Natural killer cell (primary cell): ENCODE measurements around the gene SDHAF2. TPM values are rescaled to one million over a fixed set of nuclear protein-coding genes. Genes with fewer than 3 reads are reported as not detected.

Experiments
- ATAC-seq, 3 donors: fragments of 150-1000 bp in 2 of 3; fragments of 200-7000 bp in 1 of 3; cut with Tn5 transposase; 1 replicate in 1 of 3; 2 replicates in 2 of 3; pipeline ENCODE4 v1.10.0; 2021; ENCODE audit warnings: mild to moderate bottlenecking in 2 of 3, moderate library complexity in 2 of 3
- DNase-seq, 2 donors: peaks; one replicate each; pipeline versions ENCODE4 v3.0.0 to v3.0.0-alpha.2; 2013 to 2021; ENCODE audit warnings: mixed read lengths in 1 of 2
- H3K27ac ChIP-seq: one replicate; pipeline ENCODE4 v1.5.1; 2013; ENCODE audit warnings: mild to moderate bottlenecking, low read length
- H3K27me3 ChIP-seq: one replicate; pipeline ENCODE4 v1.6.1; 2013; ENCODE audit warnings: low read length; ENCODE audit not compliant: control insufficient read depth, insufficient read depth
- H3K36me3 ChIP-seq: one replicate; pipeline ENCODE4 v1.6.1; 2013; ENCODE audit warnings: low read length; ENCODE audit not compliant: control insufficient read depth, insufficient read depth
- H3K4me1 ChIP-seq: one replicate; pipeline ENCODE4 v1.6.1; 2013; ENCODE audit warnings: low read length; ENCODE audit not compliant: control insufficient read depth, insufficient read depth
- H3K4me3 ChIP-seq: one replicate; pipeline ENCODE4 v1.5.1; 2013; ENCODE audit warnings: low read length
- H3K9me3 ChIP-seq: one replicate; pipeline ENCODE4 v1.6.1; 2013; ENCODE audit warnings: low read length; ENCODE audit not compliant: control insufficient read depth, insufficient read depth
- H3K27ac Mint-ChIP-seq, 2 donors: one replicate each; pipeline ENCODE4 v1.8.0; 2022; ENCODE audit warnings: mild to moderate bottlenecking in 2 of 2, mixed read lengths in 2 of 2, moderate library complexity in 1 of 2
- H3K27me3 Mint-ChIP-seq, 2 donors: one replicate each; pipeline ENCODE4 v1.8.0; 2022; ENCODE audit warnings: low read depth in 2 of 2, mixed read lengths in 2 of 2
- H3K36me3 Mint-ChIP-seq: one replicate; pipeline ENCODE4 v1.8.0; 2022; ENCODE audit warnings: mixed read lengths
- H3K4me1 Mint-ChIP-seq, 2 donors: one replicate each; pipeline ENCODE4 v1.8.0; 2022; ENCODE audit warnings: mixed read lengths in 2 of 2
- H3K4me3 Mint-ChIP-seq: one replicate; pipeline ENCODE4 v1.8.0; 2022; ENCODE audit warnings: mild to moderate bottlenecking, moderate library complexity, mixed read lengths
- H3K9me3 Mint-ChIP-seq, 2 donors: one replicate each; pipeline ENCODE4 v1.8.0; 2022; ENCODE audit warnings: mixed read lengths in 2 of 2
- WGBS: methylation state at CpG from one replicate; pipeline ENCODE4 v1.1.7; 2013; ENCODE audit warnings: missing lambda C conversion rate; ENCODE audit not compliant: insufficient coverage; 5-methylcytosine and 5-hydroxymethylcytosine counted together
- intact Hi-C: fragments of 100-400 bp; cut with micrococcal nuclease; formaldehyde crosslinking; loops from one replicate; pipeline ENCODE4 v1.14.2; 2022
- total RNA-seq, 4 donors: library from RNA; stranded (reverse); fragments of 120-200 nt in 1 of 4; gene quantifications; one replicate each; pipeline versions ENCODE4 v1.2.3 to v1.2.4, GENCODE V29; 2013 to 2022
- TF ChIP-seq, protein P1 (sequence below): fragments of 200-600 bp; IDR thresholded peaks from one replicate; pipeline ENCODE4 v1.8.0; 2022; ENCODE audit warnings: antibody characterized with exemption

Gene SDHAF2
- total RNA-seq, 3 donors from 2014 or later (not counting 1 experiment from before 2014, with no cell fraction given): 40.2 to 50.4 (median 40.8) TPM

DNA sequence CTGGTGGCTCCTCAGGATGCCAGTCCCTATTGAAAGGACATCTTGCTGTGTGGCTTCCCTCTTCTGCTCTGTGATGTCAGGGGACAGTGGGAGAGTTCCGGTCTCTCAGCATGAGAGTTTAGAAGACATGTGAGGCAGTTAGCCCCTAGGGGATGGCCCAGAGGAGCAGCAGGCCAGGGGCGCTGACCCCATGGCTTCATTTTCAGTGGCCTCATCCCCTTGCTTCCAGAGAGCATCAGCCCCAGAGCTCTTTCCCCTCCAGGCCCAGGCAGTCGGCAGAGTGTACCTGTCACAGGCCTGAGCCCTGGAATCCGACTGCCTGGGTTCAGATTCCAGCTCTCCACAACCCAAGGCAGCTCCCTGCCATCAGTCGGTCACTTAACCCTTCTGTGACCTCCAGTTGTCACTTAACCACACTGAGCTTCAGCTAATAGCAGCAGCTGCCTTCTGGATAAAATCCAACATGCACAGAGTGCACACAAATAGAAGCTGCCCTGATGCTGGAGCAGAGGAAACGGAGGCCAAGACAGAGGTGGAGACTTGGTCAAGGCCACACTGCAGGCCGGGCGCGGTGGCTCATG, 64.5 kb downstream of the SDHAF2 start:
- ATAC-seq: no peak
- H3K27me3 ChIP-seq: no peaks in the 10 kb centered on the region
- H3K4me3 ChIP-seq: no peak overlapping the region
- 87% methylated on average over 9 of the region's 9 CpGs for WGBS
- Mint-ChIP-seq H3K36me3 (no peaks in the 10 kb centered on the region), H3K4me3 (no peak overlapping the region), H3K27ac (no peak overlapping the region), H3K9me3 (no peaks in the 10 kb centered on the region), H3K4me1 (no peaks in the 10 kb centered on the region), H3K27me3 (no peaks in the 10 kb centered on the region)
- intact Hi-C loops: no loop called here
- H3K36me3 ChIP-seq: no peaks in the 10 kb centered on the region
- TF ChIP-seq, protein P1, sequence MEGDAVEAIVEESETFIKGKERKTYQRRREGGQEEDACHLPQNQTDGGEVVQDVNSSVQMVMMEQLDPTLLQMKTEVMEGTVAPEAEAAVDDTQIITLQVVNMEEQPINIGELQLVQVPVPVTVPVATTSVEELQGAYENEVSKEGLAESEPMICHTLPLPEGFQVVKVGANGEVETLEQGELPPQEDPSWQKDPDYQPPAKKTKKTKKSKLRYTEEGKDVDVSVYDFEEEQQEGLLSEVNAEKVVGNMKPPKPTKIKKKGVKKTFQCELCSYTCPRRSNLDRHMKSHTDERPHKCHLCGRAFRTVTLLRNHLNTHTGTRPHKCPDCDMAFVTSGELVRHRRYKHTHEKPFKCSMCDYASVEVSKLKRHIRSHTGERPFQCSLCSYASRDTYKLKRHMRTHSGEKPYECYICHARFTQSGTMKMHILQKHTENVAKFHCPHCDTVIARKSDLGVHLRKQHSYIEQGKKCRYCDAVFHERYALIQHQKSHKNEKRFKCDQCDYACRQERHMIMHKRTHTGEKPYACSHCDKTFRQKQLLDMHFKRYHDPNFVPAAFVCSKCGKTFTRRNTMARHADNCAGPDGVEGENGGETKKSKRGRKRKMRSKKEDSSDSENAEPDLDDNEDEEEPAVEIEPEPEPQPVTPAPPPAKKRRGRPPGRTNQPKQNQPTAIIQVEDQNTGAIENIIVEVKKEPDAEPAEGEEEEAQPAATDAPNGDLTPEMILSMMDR: no peak
- no peak for DNase-seq
- H3K4me1 ChIP-seq: no peaks in the 10 kb centered on the region
- no peak overlapping the region for H3K27ac ChIP-seq
- H3K9me3 ChIP-seq: no peaks in the 10 kb centered on the region

DNA sequence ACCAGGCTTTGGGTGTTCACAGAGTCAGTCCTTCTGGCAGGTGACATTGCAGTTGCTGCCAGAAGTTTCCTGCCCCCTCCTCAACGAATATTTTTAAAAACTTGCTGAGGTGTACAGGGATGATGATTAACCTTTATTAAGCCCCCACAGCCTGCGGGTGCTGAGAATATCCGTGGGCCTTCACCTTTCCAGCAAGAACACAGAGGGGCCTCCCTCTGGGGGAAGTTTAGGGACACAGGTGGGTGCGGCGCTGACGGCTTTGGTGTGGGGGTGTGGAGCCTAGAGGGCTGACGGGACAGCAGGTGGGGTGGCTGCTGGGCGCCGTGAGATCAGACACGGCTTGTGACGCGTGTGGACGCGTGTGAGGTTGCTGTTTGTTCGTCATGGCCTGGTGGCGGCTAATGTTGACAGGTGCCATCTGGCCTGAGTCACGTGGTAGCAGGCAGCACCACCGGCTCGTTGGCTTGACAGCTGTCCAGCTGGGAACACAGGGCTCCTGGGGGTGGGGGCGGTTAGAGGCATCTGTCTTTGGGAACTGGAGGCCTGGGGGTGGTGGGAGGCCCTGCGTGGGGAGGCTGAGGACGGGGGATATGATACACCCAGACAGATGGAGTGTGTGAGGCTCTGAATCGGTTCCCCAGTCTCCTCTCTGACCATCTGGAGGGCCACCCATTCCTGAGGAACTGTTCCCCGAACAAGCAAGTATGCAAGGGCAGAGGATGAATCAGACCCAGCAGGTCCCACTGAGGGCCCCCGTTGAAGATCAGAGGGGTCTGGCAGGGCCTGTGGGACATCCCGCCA, 66.1 kb downstream of the SDHAF2 start:
- Mint-ChIP-seq H3K27ac (no peak overlapping the region), H3K4me3 (no peak overlapping the region), H3K9me3 (no peaks in the 10 kb centered on the region), H3K27me3 (no peaks in the 10 kb centered on the region), H3K4me1 (no peaks in the 10 kb centered on the region), H3K36me3 (no peaks in the 10 kb centered on the region)
- TF ChIP-seq, protein P1: no peak
- no peaks in the 10 kb centered on the region for H3K36me3 ChIP-seq
- no peaks in the 10 kb centered on the region for H3K27me3 ChIP-seq
- no peaks in the 10 kb centered on the region for H3K4me1 ChIP-seq
- WGBS: 86% methylated on average over 26 of the region's 26 CpGs
- ATAC-seq: no peak
- no peak overlapping the region for H3K4me3 ChIP-seq
- H3K9me3 ChIP-seq: no peaks in the 10 kb centered on the region
- no peak overlapping the region for H3K27ac ChIP-seq
- DNase-seq: no peak
- intact Hi-C loops: no loop called here

Other genes with a start within 250 kb of the SDHAF2 start
- gene PGA3, start 226.6 kb upstream of the SDHAF2 start, total RNA-seq: not detected
- not detected for gene PGA4, start 207.8 kb upstream of the SDHAF2 start, total RNA-seq
- not detected for gene PGA5, start 188.9 kb upstream of the SDHAF2 start, total RNA-seq
- under 1 TPM; 0.61 to 0.95 (median 0.82) TPM for gene VWCE, start 134.8 kb upstream of the SDHAF2 start, total RNA-seq
- gene DDB1, start 97.0 kb upstream of the SDHAF2 start, total RNA-seq: 100 to 1,000 TPM; 170 to 233 (median 229) TPM
- gene TKFC, start 96.9 kb upstream of the SDHAF2 start, total RNA-seq: 10 to 100 TPM; 32.9 to 54.8 (median 38.6) TPM
- gene CYB561A3, start 68.2 kb upstream of the SDHAF2 start, total RNA-seq: 10 to 100 TPM; 24.6 to 33.5 (median 30.2) TPM
- 10 to 100 TPM; 63.8 to 75.9 (median 66.5) TPM for gene TMEM138, start 67.8 kb upstream of the SDHAF2 start, total RNA-seq
- 10 to 100 TPM in 1 of 3 donors, 1 to 10 TPM in 2; 5.1 to 10.7 (median 9.2) TPM for gene TMEM216, start 37.5 kb upstream of the SDHAF2 start, total RNA-seq
- 100 to 1,000 TPM in 2 of 3 donors, 10 to 100 TPM in 1; 99.5 to 120 (median 104) TPM for gene CPSF7, start 149 bp upstream of the SDHAF2 start, total RNA-seq
- not detected for gene LRRC10B, start 78.6 kb downstream of the SDHAF2 start, total RNA-seq
- gene SYT7, start 151.0 kb downstream of the SDHAF2 start, total RNA-seq: under 1 TPM in 1 of 3 donors, not detected in 2; 0.07 TPM